Measurements from ENCODE around the gene ZAP70. TPM values are rescaled to one million over a fixed set of nuclear protein-coding genes. Genes with fewer than 3 reads are reported as not detected.
A peak's percentile ranks its signal among the peaks of the same experiment; 100 is the strongest.

ZAP70 gene
- total RNA-seq, 2 experiments from 2014 or later = 167 TPM

DNA sequence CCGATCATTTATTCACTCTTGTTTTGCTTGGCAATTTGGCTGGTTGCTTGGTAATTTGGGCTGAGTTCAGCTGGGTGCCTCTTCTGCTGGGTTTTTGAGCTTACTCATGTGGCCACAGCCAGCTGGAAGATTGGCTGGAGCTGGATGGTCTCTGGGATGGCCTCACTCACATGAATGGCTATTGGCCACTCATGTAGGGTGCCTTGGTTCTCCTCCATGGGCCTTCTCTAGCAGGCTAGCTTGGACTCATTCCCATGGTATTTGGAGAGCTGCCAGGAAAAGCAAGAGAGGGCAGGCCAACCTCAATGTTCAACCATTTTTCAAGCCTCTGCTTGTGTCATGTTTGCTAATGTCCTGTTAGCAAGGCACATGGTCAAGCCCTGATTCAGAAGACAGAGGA is 16.9 kb downstream of the ZAP70 start:
- peaks cover 42% of the 10 kb centered on the region for H3K4me1 Mint-ChIP-seq (ENCODE audit: low read depth)
- peaks cover 5% of the 10 kb centered on the region for H3K9me3 Mint-ChIP-seq
- peaks cover 73% of the 10 kb centered on the region for H3K36me3 Mint-ChIP-seq (ENCODE audit: low read depth)
- H3K27me3 Mint-ChIP-seq (ENCODE audit: low read depth) = no peaks in the 10 kb centered on the region
- CTCF ChIA-PET = interaction anchor here (0.7 to 6.5 kb wide), 4 partner anchors 10 to 28 kb away, joined by 3 to 34 read pairs (median 6); no protein-coding TSS in a partner anchor
- no peak for DNase-seq
- no peak overlapping the region for H3K4me3 Mint-ChIP-seq
- intact Hi-C loops (cut with micrococcal nuclease) = no loop called here
- no peak overlapping the region for H3K27ac Mint-ChIP-seq

DNA sequence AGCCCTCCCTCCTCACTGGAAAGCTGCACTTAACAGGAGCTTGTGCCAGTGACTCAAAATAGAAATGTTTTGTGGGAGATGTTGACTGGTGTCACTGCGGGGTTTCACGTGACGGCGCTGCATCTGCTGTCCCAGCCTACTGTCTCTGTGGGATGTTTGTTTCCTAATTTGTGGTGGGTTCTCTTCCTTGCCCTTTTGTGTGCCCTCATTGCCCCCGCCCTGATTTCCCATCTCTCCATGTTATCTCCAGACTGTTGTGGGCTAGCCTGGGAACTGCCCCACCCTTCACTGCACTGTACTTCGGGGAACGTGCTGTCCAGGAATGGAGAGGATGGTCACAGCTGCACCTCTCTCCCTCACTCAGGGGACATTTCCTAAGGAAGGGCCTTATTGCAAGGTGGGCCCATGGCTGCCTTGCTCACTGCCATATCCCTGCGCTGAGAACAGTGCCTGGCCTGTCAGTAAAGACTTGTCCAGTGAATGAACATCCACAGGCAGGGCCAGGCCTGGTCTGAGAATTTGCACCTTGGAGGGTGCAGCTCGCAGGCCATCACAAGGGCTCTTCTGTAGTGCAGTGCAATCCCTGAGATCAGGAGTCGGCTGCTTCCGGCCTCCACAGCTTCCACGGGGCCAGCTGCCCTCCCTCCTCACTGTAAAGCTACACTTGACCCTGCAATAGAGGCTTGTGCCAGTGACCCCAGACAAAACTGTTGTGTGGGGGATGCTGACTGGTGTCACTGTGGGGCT is 18.1 kb downstream of the ZAP70 start:
- H3K27me3 Mint-ChIP-seq (ENCODE audit: low read depth) = no peaks in the 10 kb centered on the region
- peak overlapping the region; percentile 79 for H3K27ac Mint-ChIP-seq
- intact Hi-C loops (cut with micrococcal nuclease) = no loop called here
- peaks cover 33% of the 10 kb centered on the region for H3K4me1 Mint-ChIP-seq (ENCODE audit: low read depth)
- no peak for DNase-seq
- H3K4me3 Mint-ChIP-seq = no peak overlapping the region
- CTCF ChIA-PET = interaction anchor here (1.0 to 6.5 kb wide), 4 partner anchors 9 to 31 kb away, joined by 3 to 34 read pairs (median 4); no protein-coding TSS in a partner anchor
- peaks cover 65% of the 10 kb centered on the region for H3K36me3 Mint-ChIP-seq (ENCODE audit: low read depth)
- H3K9me3 Mint-ChIP-seq = peaks cover 5% of the 10 kb centered on the region

- no peaks in the 10 kb centered on the region for H3K27me3 Mint-ChIP-seq (ENCODE audit: low read depth)
- H3K4me3 Mint-ChIP-seq = no peak overlapping the region
- peaks cover 57% of the 10 kb centered on the region for H3K36me3 Mint-ChIP-seq (ENCODE audit: low read depth)
- peaks cover 5% of the 10 kb centered on the region for H3K9me3 Mint-ChIP-seq
- intact Hi-C loops (cut with micrococcal nuclease) = no loop called here
- CTCF ChIA-PET = interaction anchor here (1.0 kb wide), 1 partner anchor 9 kb away, joined by 4 read pairs; no protein-coding TSS in a partner anchor
- DNase-seq = no peak
- no peak overlapping the region for H3K27ac Mint-ChIP-seq
- peaks cover 23% of the 10 kb centered on the region for H3K4me1 Mint-ChIP-seq (ENCODE audit: low read depth)
Measured at GRCh38 chr2:97732436-97733340, 19.3 kb downstream of the ZAP70 start.

- no peak overlapping the region for H3K4me3 Mint-ChIP-seq
- no peaks in the 10 kb centered on the region for H3K27me3 Mint-ChIP-seq (ENCODE audit: low read depth)
- H3K27ac Mint-ChIP-seq = no peak overlapping the region
- CTCF ChIA-PET = no interaction called here
- DNase-seq = no peak
- intact Hi-C loops (cut with micrococcal nuclease) = no loop called here
- H3K4me1 Mint-ChIP-seq (ENCODE audit: low read depth) = peaks cover 15% of the 10 kb centered on the region
- peaks cover 53% of the 10 kb centered on the region for H3K36me3 Mint-ChIP-seq (ENCODE audit: low read depth)
- peaks cover 5% of the 10 kb centered on the region for H3K9me3 Mint-ChIP-seq
Measured at GRCh38 chr2:97733341-97734035, 20.1 kb downstream of the ZAP70 start.

GRCh38 chr2:97734061-97735051 is 21.0 kb downstream of the ZAP70 start:
- intact Hi-C loops (cut with micrococcal nuclease) = no loop called here
- H3K27me3 Mint-ChIP-seq (ENCODE audit: low read depth) = no peaks in the 10 kb centered on the region
- H3K27ac Mint-ChIP-seq = no peak overlapping the region
- H3K36me3 Mint-ChIP-seq (ENCODE audit: low read depth) = peaks cover 51% of the 10 kb centered on the region
- DNase-seq = no peak
- no peak overlapping the region for H3K4me3 Mint-ChIP-seq
- peaks cover 10% of the 10 kb centered on the region for H3K4me1 Mint-ChIP-seq (ENCODE audit: low read depth)
- peaks cover 2% of the 10 kb centered on the region for H3K9me3 Mint-ChIP-seq
- CTCF ChIA-PET = interaction anchor here (0.6 to 2.1 kb wide), 3 partner anchors 8 to 590 kb away, joined by 3 to 6 read pairs (median 3); no protein-coding TSS in a partner anchor

DNA sequence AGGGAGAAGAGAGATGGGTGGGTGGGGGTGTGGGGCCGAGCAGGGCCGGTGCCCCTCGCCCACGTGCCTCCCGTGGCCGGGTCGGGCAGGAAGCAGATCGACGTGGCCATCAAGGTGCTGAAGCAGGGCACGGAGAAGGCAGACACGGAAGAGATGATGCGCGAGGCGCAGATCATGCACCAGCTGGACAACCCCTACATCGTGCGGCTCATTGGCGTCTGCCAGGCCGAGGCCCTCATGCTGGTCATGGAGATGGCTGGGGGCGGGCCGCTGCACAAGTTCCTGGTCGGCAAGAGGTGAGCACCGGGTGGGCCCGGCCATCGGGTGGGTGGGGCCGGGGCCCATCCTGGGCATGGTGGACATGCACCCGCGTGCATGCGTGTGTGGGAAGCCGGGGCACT is 21.8 kb downstream of the ZAP70 start:
- H3K27ac Mint-ChIP-seq = no peak overlapping the region
- H3K36me3 Mint-ChIP-seq (ENCODE audit: low read depth) = peaks cover 46% of the 10 kb centered on the region
- no peak for DNase-seq
- intact Hi-C loops (cut with micrococcal nuclease) = no loop called here
- no peaks in the 10 kb centered on the region for H3K27me3 Mint-ChIP-seq (ENCODE audit: low read depth)
- H3K4me3 Mint-ChIP-seq = no peak overlapping the region
- peaks cover 10% of the 10 kb centered on the region for H3K4me1 Mint-ChIP-seq (ENCODE audit: low read depth)
- CTCF ChIA-PET = interaction anchor here (2.1 kb wide), 1 partner anchor 9 kb away, joined by 6 read pairs; no protein-coding TSS in a partner anchor
- peaks cover 1% of the 10 kb centered on the region for H3K9me3 Mint-ChIP-seq

- Mint-ChIP-seq H3K4me1 (ENCODE audit: low read depth) (peaks cover 14% of the 10 kb centered on the region), H3K27me3 (ENCODE audit: low read depth) (no peaks in the 10 kb centered on the region), H3K36me3 (ENCODE audit: low read depth) (peaks cover 44% of the 10 kb centered on the region), H3K4me3 (no peak overlapping the region), H3K27ac (no peak overlapping the region), H3K9me3 (no peaks in the 10 kb centered on the region)
- DNase-seq = no peak
- CTCF ChIA-PET = interaction anchor here (0.6 to 2.1 kb wide), 3 partner anchors 10 to 453 kb away, joined by 3 to 6 read pairs (median 3); no protein-coding TSS in a partner anchor
- intact Hi-C loops (cut with micrococcal nuclease) = no loop called here
Measured at GRCh38 chr2:97736185-97736584, 22.8 kb downstream of the ZAP70 start.

- CTCF ChIA-PET = interaction anchor here (0.6 to 2.1 kb wide), 3 partner anchors 11 to 452 kb away, joined by 3 to 6 read pairs (median 3); no protein-coding TSS in a partner anchor
Measured at GRCh38 chr2:97736608-97737330, 23.4 kb downstream of the ZAP70 start.

GRCh38 chr2:97737421-97738178 is 24.2 kb downstream of the ZAP70 start:
- peaks cover 43% of the 10 kb centered on the region for H3K36me3 Mint-ChIP-seq (ENCODE audit: low read depth)
- CTCF ChIA-PET = interaction anchor here (1.3 kb wide), 1 partner anchor 23 kb away, joined by 3 read pairs; no protein-coding TSS in a partner anchor
- no peaks in the 10 kb centered on the region for H3K27me3 Mint-ChIP-seq (ENCODE audit: low read depth)
- no peak overlapping the region for H3K4me3 Mint-ChIP-seq
- H3K9me3 Mint-ChIP-seq = no peaks in the 10 kb centered on the region
- DNase-seq = no peak
- H3K27ac Mint-ChIP-seq = no peak overlapping the region
- intact Hi-C loops (cut with micrococcal nuclease) = no loop called here
- H3K4me1 Mint-ChIP-seq (ENCODE audit: low read depth) = peaks cover 19% of the 10 kb centered on the region

More at GRCh38 chr2:97736608-97737330, 23.4 kb downstream of the ZAP70 start:
- no peaks in the 10 kb centered on the region for H3K27me3 Mint-ChIP-seq (ENCODE audit: low read depth)
- no peak overlapping the region for H3K4me3 Mint-ChIP-seq
- H3K36me3 Mint-ChIP-seq (ENCODE audit: low read depth) = peaks cover 42% of the 10 kb centered on the region
- peaks cover 14% of the 10 kb centered on the region for H3K4me1 Mint-ChIP-seq (ENCODE audit: low read depth)
- no peaks in the 10 kb centered on the region for H3K9me3 Mint-ChIP-seq
- intact Hi-C loops (cut with micrococcal nuclease) = no loop called here
- DNase-seq = no peak
- H3K27ac Mint-ChIP-seq = no peak overlapping the region

All from activated naive CD4-positive, alpha-beta T cell treated with anti-CD3 and anti-CD28 coated beads for 36 hours (primary cell).